GM12891 (cell line): ENCODE results near the gene ZRANB3.

Experiments
- PAX5 ChIP-seq: IDR thresholded peaks from 2 replicates; pipeline ENCODE4 v1.6.1; 2011; ENCODE audit warnings: low read length, moderate library complexity, mild to moderate bottlenecking; ENCODE audit not compliant: insufficient read depth, severe bottlenecking
- POLR2A ChIP-seq: IDR thresholded peaks from 2 replicates; pipeline ENCODE4 v1.6.1; 2011; ENCODE audit warnings: low read depth, low read length, control low read depth
- POLR2AphosphoS5 ChIP-seq: IDR thresholded peaks from 2 replicates; pipeline ENCODE4 v1.6.1; 2011; ENCODE audit warnings: low read depth, low read length, control low read depth
- SPI1 ChIP-seq: IDR thresholded peaks from 2 replicates; pipeline ENCODE4 v1.6.1; 2011; ENCODE audit warnings: low read depth, low read length, control low read depth
- TAF1 ChIP-seq: IDR thresholded peaks from 2 replicates; pipeline ENCODE4 v1.6.1; 2011; ENCODE audit warnings: low read depth, low read length, control low read depth

- TF ChIP-seq POLR2A (no peak), POLR2AphosphoS5 (no peak), TAF1 (no peak), SPI1 (no peak), PAX5 (no peak)
These were observed 45.6 kb downstream of the ZRANB3 start for GRCh38 chr2:135485441-135485840.
